Kidney epithelial cell (primary cell): ENCODE data around the gene ZBTB46. TPM values are rescaled to one million over a fixed set of nuclear protein-coding genes. Genes with fewer than 3 reads are reported as not detected.
A peak's percentile ranks its signal among the peaks of the same experiment; 100 is the strongest.
"Not testable (repeated sequence)": the region's sequence is repeated elsewhere in the genome, so short reads cannot be mapped to it uniquely, and the experiment has no call there.

Source experiments
- DNase-seq: peaks from one replicate; pipeline ENCODE4 v3.0.0-alpha.2; 2010; ENCODE audit warnings: low read depth
- H3K27me3 ChIP-seq: 2 replicates; pipeline ENCODE4 v1.6.0; 2011; ENCODE audit warnings: low read length; ENCODE audit not compliant: control insufficient read depth, insufficient read depth
- H3K36me3 ChIP-seq: 2 replicates; pipeline ENCODE4 v1.5.1; 2011; ENCODE audit warnings: low read length; ENCODE audit not compliant: control insufficient read depth, insufficient read depth
- H3K4me3 ChIP-seq: 2 replicates; pipeline ENCODE4 v1.5.1; 2011; ENCODE audit warnings: low read depth, mild to moderate bottlenecking, control low read depth, low read length
- CTCF ChIP-seq: IDR thresholded peaks from 2 replicates; pipeline ENCODE4 v1.5.1; 2011; ENCODE audit warnings: mild to moderate bottlenecking, moderate library complexity, low read length, control low read depth, inconsistent platforms; ENCODE audit not compliant: insufficient read depth, poor library complexity, severe bottlenecking
- total RNA-seq: library from RNA; depleted of rRNA; stranded (reverse); fragments of >200 nt; gene quantifications from 2 replicates; pipeline ENCODE4 v1.2.3, GENCODE V29; 2015

Gene ZBTB46
- total RNA-seq, 1 donor from 2014 or later = 7.8 TPM

GRCh38 chr20:63873477-63873971, 42.5 kb upstream of the ZBTB46 start:
- Histone ChIP-seq H3K36me3 (peaks cover 2% of the 10 kb centered on the region), H3K27me3 (no peaks in the 10 kb centered on the region), H3K4me3 (no peak overlapping the region)
- DNase-seq = no peak
- no peak for TF ChIP-seq CTCF

- Histone ChIP-seq H3K36me3 (peaks cover 2% of the 10 kb centered on the region), H3K4me3 (no peak overlapping the region), H3K27me3 (no peaks in the 10 kb centered on the region)
- no peak for DNase-seq
- no peak for TF ChIP-seq CTCF
These were observed 37.2 kb upstream of the ZBTB46 start for GRCh38 chr20:63868264-63868663.

GRCh38 chr20:63867042-63867441, 36.0 kb upstream of the ZBTB46 start:
- H3K27me3 ChIP-seq = not testable (repeated sequence)

GRCh38 chr20:63864978-63865640, 34.0 kb upstream of the ZBTB46 start, which contains the start of gene TPD52L2:
TSS of gene TPD52L2 (plus strand) at chr20:63865270. CDS start at chr20:63865366, 96 bp downstream.
- no peak for TF ChIP-seq CTCF
- DNase-seq = peak; percentile 96
- no peaks in the 10 kb centered on the region for H3K27me3 ChIP-seq
- peaks cover 2% of the 10 kb centered on the region for H3K36me3 ChIP-seq
- peak within 1 kb of the TSS; percentile 85 for H3K4me3 ChIP-seq

More at GRCh38 chr20:63867042-63867441, 36.0 kb upstream of the ZBTB46 start:
- not testable (repeated sequence) for H3K36me3 ChIP-seq, H3K4me3 ChIP-seq, DNase-seq

GRCh38 chr20:63864545-63864977, 33.5 kb upstream of the ZBTB46 start:
- Histone ChIP-seq H3K27me3 (no peaks in the 10 kb centered on the region), H3K36me3 (peaks cover 2% of the 10 kb centered on the region), H3K4me3 (peak overlapping the region; percentile 85)
- DNase-seq = no peak
- no peak for TF ChIP-seq CTCF

- Histone ChIP-seq H3K36me3 (peaks cover 2% of the 10 kb centered on the region), H3K4me3 (peak overlapping the region; percentile 85), H3K27me3 (no peaks in the 10 kb centered on the region)
- peak; percentile 42 for DNase-seq
- peak; percentile 62 for TF ChIP-seq CTCF
These were observed 32.9 kb upstream of the ZBTB46 start for GRCh38 chr20:63863798-63864544.
